Prostate gland (tissue), 2 donors: ENCODE results near the gene FBLN5.

ENCODE experiments used
- POLR2A ChIP-seq: fragments of 450-650 bp; IDR thresholded peaks from one replicate; pipeline ENCODE4 v1.6.1; 2016; ENCODE audit warnings: antibody characterized with exemption, mild to moderate bottlenecking
- POLR2AphosphoS5 ChIP-seq: sonication (generic); formaldehyde crosslinking; IDR thresholded peaks from one replicate; pipeline ENCODE4 v1.6.1; 2017; ENCODE audit warnings: antibody characterized with exemption
- TF ChIP-seq, protein P1 (sequence below), 4 experiments: fragments of 200-600 bp in 2 of 4; fragments of 450-650 bp in 2 of 4; sonication (generic) in 2 of 4; IDR thresholded peaks; 1 replicate in 3 of 4; 2 replicates in 1 of 4; pipeline ENCODE4 v1.5.1; 2016 to 2019; ENCODE audit warnings: antibody characterized with exemption in 4 of 4, mild to moderate bottlenecking in 2 of 4, moderate library complexity in 2 of 4

DNA sequence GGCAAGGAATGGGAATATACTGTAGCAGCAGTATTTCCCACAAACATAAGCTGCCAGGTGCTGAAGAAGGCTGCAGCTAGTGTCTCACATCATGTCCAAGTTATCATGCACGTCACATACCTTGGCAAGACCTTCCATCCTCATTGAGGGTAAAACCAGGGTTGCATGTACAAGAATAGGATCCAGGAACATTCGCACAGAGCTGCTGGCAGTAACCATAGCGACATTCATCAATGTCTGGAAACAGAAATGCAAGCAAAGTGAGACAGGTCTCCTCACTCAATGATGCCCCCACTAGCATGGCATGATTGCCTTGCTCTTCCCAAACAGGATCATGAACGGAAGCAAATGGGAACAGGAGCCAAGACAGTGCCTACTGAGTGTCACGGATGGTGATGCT is 56.4 kb downstream of the FBLN5 start:
- TF ChIP-seq POLR2AphosphoS5 (no peak), POLR2A (no peak)
- TF ChIP-seq, protein P1, sequence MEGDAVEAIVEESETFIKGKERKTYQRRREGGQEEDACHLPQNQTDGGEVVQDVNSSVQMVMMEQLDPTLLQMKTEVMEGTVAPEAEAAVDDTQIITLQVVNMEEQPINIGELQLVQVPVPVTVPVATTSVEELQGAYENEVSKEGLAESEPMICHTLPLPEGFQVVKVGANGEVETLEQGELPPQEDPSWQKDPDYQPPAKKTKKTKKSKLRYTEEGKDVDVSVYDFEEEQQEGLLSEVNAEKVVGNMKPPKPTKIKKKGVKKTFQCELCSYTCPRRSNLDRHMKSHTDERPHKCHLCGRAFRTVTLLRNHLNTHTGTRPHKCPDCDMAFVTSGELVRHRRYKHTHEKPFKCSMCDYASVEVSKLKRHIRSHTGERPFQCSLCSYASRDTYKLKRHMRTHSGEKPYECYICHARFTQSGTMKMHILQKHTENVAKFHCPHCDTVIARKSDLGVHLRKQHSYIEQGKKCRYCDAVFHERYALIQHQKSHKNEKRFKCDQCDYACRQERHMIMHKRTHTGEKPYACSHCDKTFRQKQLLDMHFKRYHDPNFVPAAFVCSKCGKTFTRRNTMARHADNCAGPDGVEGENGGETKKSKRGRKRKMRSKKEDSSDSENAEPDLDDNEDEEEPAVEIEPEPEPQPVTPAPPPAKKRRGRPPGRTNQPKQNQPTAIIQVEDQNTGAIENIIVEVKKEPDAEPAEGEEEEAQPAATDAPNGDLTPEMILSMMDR (IDR thresholded peaks at IDR 0.05), result no peak
